ENCODE results near the gene HNF1B.

- no peak for TF ChIP-seq BACH2 (CRISPR knock-in tag; IDR thresholded peaks at IDR 0.05; ENCODE audit: borderline replicate concordance)
- TF ChIP-seq RARB (CRISPR knock-in tag; IDR thresholded peaks at IDR 0.05) = no peak
- no peak for TF ChIP-seq ZFP30 (CRISPR knock-in tag; IDR thresholded peaks at IDR 0.05)
- no peak for TF ChIP-seq ZNF8 (CRISPR knock-in tag; IDR thresholded peaks at IDR 0.05)
- TF ChIP-seq, protein P1, sequence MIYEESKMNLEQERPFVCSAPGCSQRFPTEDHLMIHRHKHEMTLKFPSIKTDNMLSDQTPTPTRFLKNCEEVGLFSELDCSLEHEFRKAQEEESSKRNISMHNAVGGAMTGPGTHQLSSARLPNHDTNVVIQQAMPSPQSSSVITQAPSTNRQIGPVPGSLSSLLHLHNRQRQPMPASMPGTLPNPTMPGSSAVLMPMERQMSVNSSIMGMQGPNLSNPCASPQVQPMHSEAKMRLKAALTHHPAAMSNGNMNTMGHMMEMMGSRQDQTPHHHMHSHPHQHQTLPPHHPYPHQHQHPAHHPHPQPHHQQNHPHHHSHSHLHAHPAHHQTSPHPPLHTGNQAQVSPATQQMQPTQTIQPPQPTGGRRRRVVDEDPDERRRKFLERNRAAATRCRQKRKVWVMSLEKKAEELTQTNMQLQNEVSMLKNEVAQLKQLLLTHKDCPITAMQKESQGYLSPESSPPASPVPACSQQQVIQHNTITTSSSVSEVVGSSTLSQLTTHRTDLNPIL (CRISPR knock-in tag; IDR thresholded peaks at IDR 0.05; ENCODE audit: low read depth) = no peak
- TF ChIP-seq, protein P2, sequence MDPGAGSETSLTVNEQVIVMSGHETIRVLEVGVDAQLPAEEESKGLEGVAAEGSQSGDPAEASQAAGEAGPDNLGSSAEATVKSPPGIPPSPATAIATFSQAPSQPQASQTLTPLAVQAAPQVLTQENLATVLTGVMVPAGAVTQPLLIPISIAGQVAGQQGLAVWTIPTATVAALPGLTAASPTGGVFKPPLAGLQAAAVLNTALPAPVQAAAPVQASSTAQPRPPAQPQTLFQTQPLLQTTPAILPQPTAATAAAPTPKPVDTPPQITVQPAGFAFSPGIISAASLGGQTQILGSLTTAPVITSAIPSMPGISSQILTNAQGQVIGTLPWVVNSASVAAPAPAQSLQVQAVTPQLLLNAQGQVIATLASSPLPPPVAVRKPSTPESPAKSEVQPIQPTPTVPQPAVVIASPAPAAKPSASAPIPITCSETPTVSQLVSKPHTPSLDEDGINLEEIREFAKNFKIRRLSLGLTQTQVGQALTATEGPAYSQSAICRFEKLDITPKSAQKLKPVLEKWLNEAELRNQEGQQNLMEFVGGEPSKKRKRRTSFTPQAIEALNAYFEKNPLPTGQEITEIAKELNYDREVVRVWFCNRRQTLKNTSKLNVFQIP (CRISPR knock-in tag; IDR thresholded peaks at IDR 0.05; ENCODE audit: borderline replicate concordance, low read depth) = no peak
- no peak for TF ChIP-seq SNAI2 (CRISPR knock-in tag; IDR thresholded peaks at IDR 0.05)
- TF ChIP-seq ZC3H10 (CRISPR knock-in tag; IDR thresholded peaks at IDR 0.05) = no peak
- no peak for TF ChIP-seq ARNTL (CRISPR knock-in tag; IDR thresholded peaks at IDR 0.05; ENCODE audit: borderline replicate concordance, low read depth)
- TF ChIP-seq CSDC2 (CRISPR knock-in tag; IDR thresholded peaks at IDR 0.05) = no peak
These were observed 22.1 kb upstream of the HNF1B start for GRCh38 chr17:37766971-37767370.

All from SK-N-SH treated with all-trans-retinoic acid at 6 μM for 48 hours (cell line).